COLO668 (cell line): ENCODE results near the gene HOXA2.

Experiments used
- DNase-seq: peaks from one replicate; lab custom pipeline; 2025; ENCODE audit not compliant: unreplicated experiment; lab: John Stamatoyannopoulos, UW

Gene HOXA2

GRCh38 chr7:27126596-27127327, 24.3 kb upstream of the HOXA2 start:
- no peak for DNase-seq

GRCh38 chr7:27125986-27126394, 23.5 kb upstream of the HOXA2 start:
- no peak for DNase-seq

- DNase-seq, result no peak
Observed at GRCh38 chr7:27124902-27125689, 22.6 kb upstream of the HOXA2 start.

- DNase-seq, result no peak
Observed at GRCh38 chr7:27124096-27124901, 21.8 kb upstream of the HOXA2 start.

GRCh38 chr7:27123477-27124053, 21.1 kb upstream of the HOXA2 start:
- no peak for DNase-seq

GRCh38 chr7:27123007-27123476, 20.6 kb upstream of the HOXA2 start:
- no peak for DNase-seq

- DNase-seq, result no peak
Observed at GRCh38 chr7:27122077-27122910, 19.8 kb upstream of the HOXA2 start.

- no peak for DNase-seq
Observed at GRCh38 chr7:27121684-27122076, 19.2 kb upstream of the HOXA2 start.

- no peak for DNase-seq
Observed at GRCh38 chr7:27119412-27119911, 17.0 kb upstream of the HOXA2 start.

- DNase-seq, result no peak
Observed at GRCh38 chr7:27118580-27118979, 16.1 kb upstream of the HOXA2 start.

GRCh38 chr7:27117887-27118491, 15.5 kb upstream of the HOXA2 start:
- DNase-seq, result no peak

- no peak for DNase-seq
Observed at GRCh38 chr7:27116962-27117886, 14.7 kb upstream of the HOXA2 start.

- DNase-seq, result no peak
Observed at GRCh38 chr7:27116031-27116961, 13.8 kb upstream of the HOXA2 start.

GRCh38 chr7:27115221-27116026, 12.9 kb upstream of the HOXA2 start:
- no peak for DNase-seq

GRCh38 chr7:27114881-27115220, 12.4 kb upstream of the HOXA2 start:
- DNase-seq, result no peak

- DNase-seq, result no peak
Observed at GRCh38 chr7:27113991-27114769, 11.7 kb upstream of the HOXA2 start.
